Measurements from ENCODE around the gene PM20D1. TPM values are rescaled to one million over a fixed set of nuclear protein-coding genes. Genes with fewer than 3 reads are reported as not detected.
"Not testable (repeated sequence)": the region's sequence is repeated elsewhere in the genome, so short reads cannot be mapped to it uniquely, and the experiment has no call there.

Gene PM20D1
- total and polyA plus RNA-seq, 2 donors (not counting 1 experiment from before 2014, with no cell fraction given), result 2.0 to 3.3 TPM

DNA sequence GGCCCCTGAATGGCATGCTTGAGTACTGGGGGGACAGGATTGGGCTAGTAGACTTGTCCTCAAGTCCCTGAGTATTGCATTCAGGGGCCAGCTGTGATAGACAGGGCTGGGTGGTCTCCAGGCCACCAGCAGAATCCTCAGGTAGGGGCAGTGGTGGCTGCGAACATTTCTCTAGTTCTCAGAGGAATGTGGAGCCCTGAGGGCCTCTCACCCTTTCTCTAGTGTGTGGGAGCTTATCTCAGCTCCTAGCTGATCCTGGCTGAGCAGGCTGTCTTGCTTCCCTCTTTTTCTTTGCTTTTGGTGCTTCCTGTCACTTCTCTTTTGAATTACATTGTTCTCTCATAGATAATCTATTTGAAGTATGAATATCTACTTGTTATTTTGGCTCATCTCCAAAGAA lies 30.0 kb upstream of the PM20D1 start:
- Mint-ChIP-seq H3K4me3 (no peak overlapping the region), H3K4me1 (no peaks in the 10 kb centered on the region), H3K9me3 (ENCODE audit: insufficient read depth) (peaks cover 15% of the 10 kb centered on the region), H3K27ac (no peak overlapping the region), H3K27me3 (no peaks in the 10 kb centered on the region)
- Histone ChIP-seq H3K79me2 (ENCODE audit: control insufficient read depth, insufficient read depth, low read length) (no peaks in the 10 kb centered on the region), H3K4me2 (replicated peaks; ENCODE audit: low read depth, low read length, poor library complexity, severe bottlenecking) (no peak overlapping the region), H3K36me3 (replicated peaks in 1 of 2; ENCODE audit: control extremely low read depth in 1 of 2, control insufficient read depth in 1 of 2, extremely low read depth in 1 of 2, insufficient read depth in 2 of 2, low read length in 1 of 2) (no peaks in the 10 kb centered on the region), H4K20me1 (ENCODE audit: control insufficient read depth, insufficient read depth, low read length, poor library complexity, severe bottlenecking) (no peaks in the 10 kb centered on the region), H3K9me3 (ENCODE audit: control extremely low read depth in 1 of 3, control insufficient read depth in 2 of 3, insufficient read depth in 1 of 3, low read length in 2 of 3) (peaks cover 0 to 15% (median 13%) of the 10 kb centered on the region in 3 donors), H3K4me3 (ENCODE audit: control extremely low read depth in 1 of 5, extremely low read depth in 1 of 5, insufficient read depth in 1 of 5, low read depth in 2 of 5, low read length in 4 of 5) (no peak overlapping the region), H2AFZ (ENCODE audit: insufficient read depth, low read depth, low read length, poor library complexity, severe bottlenecking) (no peak overlapping the region), H3K27ac (ENCODE audit: low read length in 2 of 2) (no peak overlapping the region), H3K9ac (ENCODE audit: low read length) (no peak overlapping the region), H3K4me1 (ENCODE audit: control insufficient read depth in 2 of 2, insufficient read depth in 2 of 2, low read length in 2 of 2) (no peaks in the 10 kb centered on the region), H3K27me3 (replicated peaks in 1 of 4; ENCODE audit: control extremely low read depth in 1 of 4, control insufficient read depth in 3 of 4, insufficient read depth in 4 of 4, low read length in 3 of 4) (no peaks in the 10 kb centered on the region)
- CTCF ChIA-PET, result no interaction called here
- POLR2A ChIA-PET, result no interaction called here
- DNase-seq, result no peak
- intact Hi-C loops (cut with micrococcal nuclease), result no loop called here
- no peak for ATAC-seq (ENCODE audit: low read depth)
- TF ChIP-seq CTCF (IDR thresholded peaks at IDR 0.05), result no peak
- TF ChIP-seq EZH2 (IDR thresholded peaks at IDR 0.05; ENCODE audit: borderline replicate concordance, insufficient read depth, low read depth, low read length, poor library complexity, severe bottlenecking), result no peak
- WGBS (ENCODE audit: insufficient coverage), result 100% methylated on average over 1 of the region's 1 CpG

GRCh38 chr1:205878026-205878425 lies 28.1 kb upstream of the PM20D1 start:
- H3K4me1 ChIP-seq (ENCODE audit: control insufficient read depth in 2 of 2, insufficient read depth in 2 of 2, low read length in 2 of 2), result no peaks in the 10 kb centered on the region
- H3K27ac Mint-ChIP-seq, result no peak overlapping the region
- H3K4me3 ChIP-seq (ENCODE audit: control extremely low read depth in 1 of 5, extremely low read depth in 1 of 5, insufficient read depth in 1 of 5, low read depth in 2 of 5, low read length in 4 of 5), result no peak overlapping the region
- POLR2A ChIA-PET, result no interaction called here
- H3K4me3 Mint-ChIP-seq, result no peak overlapping the region
- TF ChIP-seq EZH2 (IDR thresholded peaks at IDR 0.05; ENCODE audit: borderline replicate concordance, insufficient read depth, low read depth, low read length, poor library complexity, severe bottlenecking) (no peak), CTCF (IDR thresholded peaks at IDR 0.05) (no peak)
- no peaks in the 10 kb centered on the region for H3K4me1 Mint-ChIP-seq
- no peaks in the 10 kb centered on the region for H3K27me3 Mint-ChIP-seq
- intact Hi-C loops (cut with micrococcal nuclease), result no loop called here
- no peaks in the 10 kb centered on the region for H3K27me3 ChIP-seq (replicated peaks in 1 of 4; ENCODE audit: control extremely low read depth in 1 of 4, control insufficient read depth in 3 of 4, insufficient read depth in 4 of 4, low read length in 3 of 4)
- no peak overlapping the region for H3K27ac ChIP-seq (ENCODE audit: low read length in 2 of 2)
- no peaks in the 10 kb centered on the region for H3K36me3 ChIP-seq (replicated peaks in 1 of 2; ENCODE audit: control extremely low read depth in 1 of 2, control insufficient read depth in 1 of 2, extremely low read depth in 1 of 2, insufficient read depth in 2 of 2, low read length in 1 of 2)
- H3K9me3 Mint-ChIP-seq (ENCODE audit: insufficient read depth), result peaks cover 15% of the 10 kb centered on the region
- no peaks in the 10 kb centered on the region for H3K79me2 ChIP-seq (ENCODE audit: control insufficient read depth, insufficient read depth, low read length)
- peaks cover 0 to 15% (median 13%) of the 10 kb centered on the region in 3 donors for H3K9me3 ChIP-seq (ENCODE audit: control extremely low read depth in 1 of 3, control insufficient read depth in 2 of 3, insufficient read depth in 1 of 3, low read length in 2 of 3)
- no peak for DNase-seq
- H2AFZ ChIP-seq (ENCODE audit: insufficient read depth, low read depth, low read length, poor library complexity, severe bottlenecking), result no peak overlapping the region
- no peak for ATAC-seq (ENCODE audit: low read depth)
- CTCF ChIA-PET, result interaction anchor here (1.3 kb wide), 1 partner anchor 18 kb away, joined by 3 read pairs; no protein-coding TSS in a partner anchor
- H3K4me2 ChIP-seq (replicated peaks; ENCODE audit: low read depth, low read length, poor library complexity, severe bottlenecking), result no peak overlapping the region
- H4K20me1 ChIP-seq (ENCODE audit: control insufficient read depth, insufficient read depth, low read length, poor library complexity, severe bottlenecking), result no peaks in the 10 kb centered on the region
- H3K9ac ChIP-seq (ENCODE audit: low read length), result no peak overlapping the region

DNA sequence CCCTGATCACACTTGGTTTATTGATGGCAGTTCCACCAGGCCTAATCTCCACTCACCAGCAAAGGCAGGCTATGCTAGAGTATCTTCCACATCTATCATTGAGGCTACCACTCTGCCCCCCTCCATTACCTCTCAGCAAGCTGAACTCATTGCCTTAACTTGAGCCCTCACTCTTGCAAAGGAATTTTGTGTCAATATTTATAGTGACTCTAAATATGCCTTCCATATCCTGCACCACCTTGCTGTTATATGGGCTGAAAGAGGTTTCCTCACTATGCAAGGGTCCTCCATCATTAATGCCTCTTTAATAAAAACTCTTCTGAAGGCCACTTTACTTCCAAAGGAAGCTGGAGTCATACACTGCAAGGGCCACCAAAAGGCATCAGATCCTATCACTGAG lies 23.2 kb upstream of the PM20D1 start:
- H3K27me3 ChIP-seq (replicated peaks in 1 of 4; ENCODE audit: control extremely low read depth in 1 of 4, control insufficient read depth in 3 of 4, insufficient read depth in 4 of 4, low read length in 3 of 4); H3K4me2 ChIP-seq (replicated peaks; ENCODE audit: low read depth, low read length, poor library complexity, severe bottlenecking); H3K4me1 Mint-ChIP-seq; H3K4me3 ChIP-seq (ENCODE audit: control extremely low read depth in 1 of 5, extremely low read depth in 1 of 5, insufficient read depth in 1 of 5, low read depth in 2 of 5, low read length in 4 of 5); intact Hi-C loops (cut with micrococcal nuclease); H3K27ac Mint-ChIP-seq; H2AFZ ChIP-seq (ENCODE audit: insufficient read depth, low read depth, low read length, poor library complexity, severe bottlenecking); H3K27me3 Mint-ChIP-seq; H3K27ac ChIP-seq (ENCODE audit: low read length in 2 of 2); H4K20me1 ChIP-seq (ENCODE audit: control insufficient read depth, insufficient read depth, low read length, poor library complexity, severe bottlenecking); H3K9me3 ChIP-seq (ENCODE audit: control extremely low read depth in 1 of 3, control insufficient read depth in 2 of 3, insufficient read depth in 1 of 3, low read length in 2 of 3); ATAC-seq (ENCODE audit: low read depth); H3K4me3 Mint-ChIP-seq; CTCF ChIA-PET; H3K36me3 ChIP-seq (replicated peaks in 1 of 2; ENCODE audit: control extremely low read depth in 1 of 2, control insufficient read depth in 1 of 2, extremely low read depth in 1 of 2, insufficient read depth in 2 of 2, low read length in 1 of 2); DNase-seq; H3K9ac ChIP-seq (ENCODE audit: low read length); H3K9me3 Mint-ChIP-seq (ENCODE audit: insufficient read depth); H3K79me2 ChIP-seq (ENCODE audit: control insufficient read depth, insufficient read depth, low read length); POLR2A ChIA-PET; H3K4me1 ChIP-seq (ENCODE audit: control insufficient read depth in 2 of 2, insufficient read depth in 2 of 2, low read length in 2 of 2): not testable (repeated sequence)
